K562 (cell line): ENCODE results near the gene KCNH3. TPM values are rescaled to one million over a fixed set of nuclear protein-coding genes. Genes with fewer than 3 reads are reported as not detected.

Experiments
- ATAC-seq: fragments of 200-7000 bp; cut with Tn5 transposase; 3 replicates; pipeline ENCODE4 v1.9.1; 2020; ENCODE audit warnings: moderate library complexity
- BruUV-seq: library from RNA; stranded (reverse); fragments of 400-500 nt; replicated peaks from 2 replicates; lab custom pipeline; 2021; lab: Mats Ljungman, UMichigan
- CTCF ChIA-PET: fragments of 300-600 bp; formaldehyde crosslinking; extraction: SDS; loops from one replicate; lab custom pipeline; 2021; ENCODE audit warnings: low intra/inter-chr PET ratio; lab: Yijun Ruan, JAX
- POLR2A ChIA-PET: fragments of 300-600, 350-650 bp; sonication (Branson Sonifier 250); formaldehyde crosslinking; extraction: SDS; loops from one replicate; lab custom pipeline; 2021; ENCODE audit warnings: antibody characterized with exemption, inconsistent platforms; lab: Yijun Ruan, JAX
- DNase-seq, 4 experiments: peaks; one replicate each; pipeline versions ENCODE4 v3.0.0 to v3.0.0-alpha.2; 2011 to 2018; ENCODE audit warnings: low spot score in 3 of 4, mixed read lengths in 3 of 4; ENCODE audit errors: extremely low read depth in 1 of 4
- FAIRE-seq: peaks from 2 replicates; lab custom pipeline; 2011; peaks lifted over from hg19 to GRCh38; lab: Jason Lieb, UNC
- H2AFZ ChIP-seq: 2 replicates; pipeline ENCODE4 v1.6.0; 2011; ENCODE audit warnings: low read depth, low read length, control low read depth, inconsistent platforms
- H3K27ac ChIP-seq: fragments of 200-600 bp; 3 replicates; pipeline ENCODE4 v1.8.0; 2011; ENCODE audit warnings: low read depth, mild to moderate bottlenecking, control low read depth, inconsistent platforms, low read length, moderate library complexity, mixed read lengths; ENCODE audit errors: extremely low read depth
- H3K27me3 ChIP-seq, 2 experiments: fragments of 300-600 bp in 1 of 2; 2 replicates in 1 of 2; 3 replicates in 1 of 2; pipeline versions ENCODE4 v1.6.0 to v1.8.0; 2011; ENCODE audit warnings: inconsistent platforms in 2 of 2, low read length in 2 of 2, mild to moderate bottlenecking in 1 of 2, mixed read lengths in 1 of 2, moderate library complexity in 1 of 2; ENCODE audit not compliant: control insufficient read depth in 2 of 2, insufficient read depth in 2 of 2
- H3K36me3 ChIP-seq: fragments of 300-600 bp; 3 replicates; pipeline ENCODE4 v1.8.0; 2011; ENCODE audit warnings: mild to moderate bottlenecking, low read length, inconsistent platforms; ENCODE audit not compliant: control insufficient read depth, insufficient read depth
- H3K4me1 ChIP-seq, 2 experiments: fragments of 200-600 bp in 1 of 2; replicated peaks in 1 of 2; 2 replicates in 1 of 2; 3 replicates in 1 of 2; pipeline versions ENCODE4 v1.5.1 to v1.8.0; 2011; ENCODE audit warnings: inconsistent platforms in 2 of 2, low read length in 2 of 2, mild to moderate bottlenecking in 1 of 2, mixed read lengths in 1 of 2, moderate library complexity in 1 of 2; ENCODE audit not compliant: control insufficient read depth in 2 of 2, insufficient read depth in 2 of 2
- H3K4me2 ChIP-seq: 2 replicates; pipeline ENCODE4 v1.6.1; 2011; ENCODE audit warnings: low read length, control low read depth, inconsistent platforms, mixed read lengths; ENCODE audit not compliant: insufficient read depth
- H3K4me3 ChIP-seq: fragments of 200-600 bp; sonication (generic), shearing (Covaris generic); 2 replicates; pipeline ENCODE4 v1.5.1; 2016; ENCODE audit warnings: control low read depth, inconsistent platforms
- H3K79me2 ChIP-seq: fragments of 200-600 bp; 3 replicates; pipeline ENCODE4 v1.8.0; 2011; ENCODE audit warnings: low read length, inconsistent platforms; ENCODE audit not compliant: control insufficient read depth, insufficient read depth
- H3K9ac ChIP-seq, 2 experiments: 2 replicates each; pipeline versions ENCODE4 v1.6.0 to v1.6.1; 2011; ENCODE audit warnings: low read depth in 2 of 2, low read length in 2 of 2, control low read depth in 1 of 2, inconsistent platforms in 1 of 2, mild to moderate bottlenecking in 1 of 2, mixed read lengths in 1 of 2; ENCODE audit not compliant: insufficient read depth in 1 of 2
- H3K9me1 ChIP-seq: one replicate; pipeline ENCODE4 v1.6.0; 2011; ENCODE audit warnings: inconsistent platforms, mild to moderate bottlenecking, low read length, moderate library complexity; ENCODE audit not compliant: control insufficient read depth, insufficient read depth
- H3K9me3 ChIP-seq: replicated peaks from 2 replicates; pipeline ENCODE4 v1.5.1; 2011; ENCODE audit warnings: low read depth, low read length, inconsistent platforms; ENCODE audit not compliant: control insufficient read depth, insufficient read depth
- H4K20me1 ChIP-seq: replicated peaks from 2 replicates; pipeline ENCODE4 v1.6.1; 2011; ENCODE audit warnings: low read length, inconsistent platforms, mixed read lengths; ENCODE audit not compliant: control insufficient read depth, insufficient read depth
- ARHGAP35 ChIP-seq: fragments of 450-650 bp; IDR thresholded peaks from 2 replicates; pipeline ENCODE4 v1.6.1; 2018; ENCODE audit not compliant: partially characterized antibody
- BRF1 ChIP-seq: IDR thresholded peaks from 3 replicates; pipeline ENCODE4 v1.6.1; 2011; ENCODE audit warnings: borderline replicate concordance, mild to moderate bottlenecking; ENCODE audit not compliant: insufficient read length; ENCODE audit errors: extremely low read depth
- HMGN3 ChIP-seq: IDR thresholded peaks from 2 replicates; pipeline ENCODE4 v1.6.1; 2011; ENCODE audit warnings: borderline replicate concordance, low read depth, mild to moderate bottlenecking, mixed read lengths, low read length; ENCODE audit not compliant: insufficient read length; ENCODE audit errors: extremely low read depth
- ILK ChIP-seq: fragments of 450-650 bp; IDR thresholded peaks from 2 replicates; pipeline ENCODE4 v1.6.1; 2016; ENCODE audit warnings: missing genetic modification characterization, low read depth, mild to moderate bottlenecking, missing compliant biosample characterization, moderate library complexity, borderline replicate concordance
- MAFF ChIP-seq: IDR thresholded peaks from 2 replicates; pipeline ENCODE4 v1.6.1; 2012; ENCODE audit warnings: low read length, improper control_type of control experiment
- NFE2L1 ChIP-seq: fragments of 450-650 bp; IDR thresholded peaks from 2 replicates; pipeline ENCODE4 v1.6.1; 2016; ENCODE audit warnings: missing genetic modification characterization, low read depth, mild to moderate bottlenecking, missing compliant biosample characterization, moderate library complexity, borderline replicate concordance
- NFRKB ChIP-seq: fragments of 450-650 bp; IDR thresholded peaks from 2 replicates; pipeline ENCODE4 v1.6.1; 2016; ENCODE audit warnings: low read depth
- NR3C1 ChIP-seq: sonication (generic); formaldehyde crosslinking; IDR thresholded peaks from 2 replicates; pipeline ENCODE4 v1.8.1; 2022; ENCODE audit warnings: missing genetic modification reagents
- SMARCC2 ChIP-seq: fragments of 450-650 bp; IDR thresholded peaks from 2 replicates; pipeline ENCODE4 v1.6.1; 2017; ENCODE audit warnings: antibody characterized with exemption, moderate library complexity, mild to moderate bottlenecking, low read depth
- TCF7 ChIP-seq: sonication (generic); IDR thresholded peaks from 2 replicates; pipeline ENCODE4 v1.6.1; 2016; ENCODE audit warnings: antibody characterized with exemption, borderline replicate concordance
- UBTF ChIP-seq, 2 experiments: IDR thresholded peaks; 2 replicates each; pipeline ENCODE4 v1.6.1; 2012; ENCODE audit warnings: improper control_type of control experiment in 2 of 2, low read depth in 2 of 2, low read length in 2 of 2, borderline replicate concordance in 1 of 2
- XRCC5 ChIP-seq: fragments of 200-400 bp; formaldehyde crosslinking; IDR thresholded peaks from 2 replicates; pipeline ENCODE4 v1.6.1; 2017; ENCODE audit warnings: low read depth, mild to moderate bottlenecking, low read length
- ZBTB7A ChIP-seq: IDR thresholded peaks from 2 replicates; pipeline ENCODE4 v1.6.1; 2011; ENCODE audit warnings: low read depth, mild to moderate bottlenecking, low read length, moderate library complexity, borderline replicate concordance; ENCODE audit not compliant: control insufficient read depth
- ZNF436 ChIP-seq: fragments of 250-450, 450-650 bp; sonication (Bioruptor Pico); formaldehyde crosslinking; IDR thresholded peaks from 2 replicates; pipeline ENCODE4 v1.7.0; 2020; ENCODE audit warnings: mild to moderate bottlenecking
- ZNF644 ChIP-seq: fragments of 200-800 bp; sonication (Bioruptor generic); IDR thresholded peaks from 2 replicates; pipeline ENCODE4 v1.6.1; 2016; ENCODE audit warnings: low read depth, missing genetic modification characterization, missing compliant biosample characterization
- ZNF668 ChIP-seq: fragments of 250-450 bp; sonication (Bioruptor Pico); IDR thresholded peaks from 2 replicates; pipeline ENCODE4 v1.8.0; 2022; ENCODE audit warnings: mild to moderate bottlenecking, inconsistent platforms
- ZNF75A ChIP-seq: fragments of 450-650 bp; formaldehyde crosslinking; IDR thresholded peaks from 2 replicates; pipeline ENCODE4 v1.4.0; 2020; ENCODE audit warnings: mild to moderate bottlenecking
- ZNF778 ChIP-seq: fragments of 450-650 bp; formaldehyde crosslinking; IDR thresholded peaks from 2 replicates; pipeline ENCODE4 v1.4.0; 2020; ENCODE audit warnings: mild to moderate bottlenecking, moderate library complexity
- WGBS: fragments of 100-300 bp; shearing (Covaris generic); methylation state at CpG from one replicate; pipeline ENCODE4 v1.1.6; 2016; ENCODE audit warnings: low coverage, mixed read lengths; ENCODE audit not compliant: insufficient coverage; ENCODE audit errors: missing lambda C conversion rate; 5-methylcytosine and 5-hydroxymethylcytosine counted together
- in situ Hi-C: fragments of 300-500 bp; cut with MboI; formaldehyde crosslinking; loops from 4 replicates; pipeline ENCODE4 v1.15.0; 2018; ENCODE audit warnings: inconsistent platforms, mixed read lengths
- intact Hi-C: fragments of 100-400 bp; cut with micrococcal nuclease; formaldehyde crosslinking; loops from 2 replicates; pipeline ENCODE4 v1.14.2; 2022
- polyA plus RNA-seq, 8 experiments: library from polyadenylated mRNA; depleted of rRNA in 4 of 8; stranded (reverse) in 5 of 8; unstranded in 3 of 8; fragments of >200 nt; fragmentation: Nextera tagmentation in 2 of 8; fragmentation: Illumina TruSeq in 1 of 8; extraction: Ambion mirVana in 2 of 8; extraction: Trizol in 1 of 8; gene quantifications; 2 replicates each; pipeline versions ENCODE4 v1.2.1 to v1.2.3, GENCODE V29; 2011 to 2014; ENCODE audit warnings: inconsistent platforms in 1 of 8, missing spikeins in 1 of 8
- total RNA-seq, 7 experiments: library from RNA; depleted of rRNA in 6 of 7; stranded (reverse); fragments of >200 nt in 6 of 7; fragmentation: Illumina TruSeq in 2 of 7; extraction: Trizol in 2 of 7; gene quantifications; 2 replicates each; pipeline versions ENCODE4 v1.2.1 to v1.2.3, GENCODE V29; 2011 to 2021; ENCODE audit warnings: low replicate concordance in 1 of 7
- TF ChIP-seq, protein P1 (sequence below): sonication (generic); formaldehyde crosslinking; IDR thresholded peaks from 2 replicates; pipeline ENCODE4 v1.4.0; 2020; ENCODE audit warnings: mild to moderate bottlenecking, missing genetic modification reagents

KCNH3 gene
- total and polyA plus RNA-seq, 9 of the 15 experiments (the other 6 are each of a cell fraction or from before 2014, with no cell fraction given) = 0.01 to 0.09 TPM; not detected in 7

- no peak for FAIRE-seq
- TF ChIP-seq ARHGAP35 (no peak), BRF1 (no peak), HMGN3 (no peak), TCF7 (no peak), ZNF75A (no peak), MAFF (no peak), SMARCC2 (no peak), XRCC5 (no peak), ILK (tag) (no peak), ZNF778 (CRISPR knock-in tag) (no peak), NFRKB (no peak), NFE2L1 (tag) (no peak), NR3C1 (no peak), ZBTB7A (no peak), ZNF668 (CRISPR knock-in tag) (no peak), UBTF (IDR thresholded peaks at IDR 0.05; ENCODE audit: borderline replicate concordance in 1 of 2, low read depth in 2 of 2, low read length in 2 of 2) (no peak), ZNF644 (tag) (no peak), ZNF436 (CRISPR knock-in tag) (no peak)
- TF ChIP-seq, protein P1, sequence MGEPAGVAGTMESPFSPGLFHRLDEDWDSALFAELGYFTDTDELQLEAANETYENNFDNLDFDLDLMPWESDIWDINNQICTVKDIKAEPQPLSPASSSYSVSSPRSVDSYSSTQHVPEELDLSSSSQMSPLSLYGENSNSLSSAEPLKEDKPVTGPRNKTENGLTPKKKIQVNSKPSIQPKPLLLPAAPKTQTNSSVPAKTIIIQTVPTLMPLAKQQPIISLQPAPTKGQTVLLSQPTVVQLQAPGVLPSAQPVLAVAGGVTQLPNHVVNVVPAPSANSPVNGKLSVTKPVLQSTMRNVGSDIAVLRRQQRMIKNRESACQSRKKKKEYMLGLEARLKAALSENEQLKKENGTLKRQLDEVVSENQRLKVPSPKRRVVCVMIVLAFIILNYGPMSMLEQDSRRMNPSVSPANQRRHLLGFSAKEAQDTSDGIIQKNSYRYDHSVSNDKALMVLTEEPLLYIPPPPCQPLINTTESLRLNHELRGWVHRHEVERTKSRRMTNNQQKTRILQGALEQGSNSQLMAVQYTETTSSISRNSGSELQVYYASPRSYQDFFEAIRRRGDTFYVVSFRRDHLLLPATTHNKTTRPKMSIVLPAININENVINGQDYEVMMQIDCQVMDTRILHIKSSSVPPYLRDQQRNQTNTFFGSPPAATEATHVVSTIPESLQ (CRISPR knock-in tag) = no peak
These were observed 11.9 kb downstream of the KCNH3 start for GRCh38 chr12:49550693-49551252.

More at GRCh38 chr12:49550693-49551252, 11.9 kb downstream of the KCNH3 start:
- Histone ChIP-seq H3K9me3 (no peaks in the 10 kb centered on the region), H3K9ac (no peak overlapping the region; a peak in 1 of 4 replicates), H3K4me3 (no peak overlapping the region), H3K27me3 (peaks cover 13 to 58% of the 10 kb centered on the region in 2 experiments; a peak in 4 of 5 replicates), H3K79me2 (no peaks in the 10 kb centered on the region), H3K36me3 (no peaks in the 10 kb centered on the region), H2AFZ (no peak overlapping the region), H4K20me1 (0 out of 2 replicates have a peak, but pooled peaks cover 3% of the 10 kb centered on the region), H3K4me1 (peaks cover 0 to 21% of the 10 kb centered on the region in 2 experiments; a peak in 3 of 5 replicates), H3K9me1 (peaks cover 3% of the 10 kb centered on the region), H3K4me2 (no peak overlapping the region), H3K27ac (no peak overlapping the region)
- POLR2A ChIA-PET = interaction anchor here (0.7 to 1.7 kb wide), 6 partner anchors 9 to 140 kb away, joined by 3 to 7 read pairs (median 3); partner anchors contain the start of gene MCRS1
- DNase-seq = no peak
- in situ Hi-C loops = no loop called here
- no TSS peak for BruUV-seq
- no peak for ATAC-seq
- intact Hi-C loops = no loop called here
- CTCF ChIA-PET = interaction anchor here (0.6 kb wide), 1 partner anchor 192 kb away, joined by 3 read pairs; no protein-coding TSS in a partner anchor
- 34% methylated on average over 5 of the region's 6 CpGs for WGBS
